ENCODE data around the gene PLN.

- no peak for TF ChIP-seq CTCF (IDR thresholded peaks at IDR 0.05)
- TF ChIP-seq POLR2A (IDR thresholded peaks at IDR 0.05): no peak
These were observed 46.8 kb downstream of the PLN start for GRCh38 chr6:118594877-118595276.
